Epithelial cell of proximal tubule (primary cell): ENCODE measurements around the gene DNAAF9. TPM values are rescaled to one million over a fixed set of nuclear protein-coding genes. Genes with fewer than 3 reads are reported as not detected.
A peak's percentile ranks its signal among the peaks of the same experiment; 100 is the strongest.

ENCODE experiments used
- DNase-seq: peaks from one replicate; pipeline ENCODE4 v3.0.0-alpha.2; 2011; ENCODE audit warnings: low read depth
- H3K4me3 ChIP-seq: 2 replicates; pipeline ENCODE4 v1.5.1; 2011; ENCODE audit warnings: low read depth, mild to moderate bottlenecking, low read length
- CTCF ChIP-seq: conservative IDR thresholded peaks from 2 replicates; pipeline ENCODE4 v1.5.1; 2012; ENCODE audit warnings: low read depth, mild to moderate bottlenecking, low read length
- total RNA-seq: library from RNA; depleted of rRNA; stranded (reverse); fragments of >200 nt; gene quantifications from 2 replicates; pipeline ENCODE4 v1.2.3, GENCODE V29; 2015

The DNAAF9 gene
- total RNA-seq, 1 donor from 2014 or later = 7.7 TPM

- no peak overlapping the region for H3K4me3 ChIP-seq
- no peak for TF ChIP-seq CTCF
- DNase-seq = no peak
Measured at GRCh38 chr20:3396492-3396891, 11.0 kb downstream of the DNAAF9 start.

GRCh38 chr20:3392756-3393155 is 14.7 kb downstream of the DNAAF9 start:
- no peak for DNase-seq
- TF ChIP-seq CTCF = no peak
- no peak overlapping the region for H3K4me3 ChIP-seq

GRCh38 chr20:3390759-3391425 is 16.6 kb downstream of the DNAAF9 start:
- no peak for TF ChIP-seq CTCF
- DNase-seq = peak; percentile 81
- peak overlapping the region; percentile 21 for H3K4me3 ChIP-seq

- H3K4me3 ChIP-seq = no peak overlapping the region
- no peak for DNase-seq
- TF ChIP-seq CTCF = no peak
Measured at GRCh38 chr20:3383878-3384495, 23.5 kb downstream of the DNAAF9 start.

GRCh38 chr20:3382836-3383235 is 24.6 kb downstream of the DNAAF9 start:
- DNase-seq = no peak
- no peak overlapping the region for H3K4me3 ChIP-seq
- no peak for TF ChIP-seq CTCF

- TF ChIP-seq CTCF = no peak
- no peak overlapping the region for H3K4me3 ChIP-seq
- DNase-seq = no peak
Measured at GRCh38 chr20:3380228-3381070, 27.0 kb downstream of the DNAAF9 start.
